ENCODE results near the gene ZPR1. TPM values are rescaled to one million over a fixed set of nuclear protein-coding genes. Genes with fewer than 3 reads are reported as not detected.
A peak's percentile ranks its signal among the peaks of the same experiment; 100 is the strongest.

ZPR1 gene
- total and polyA plus RNA-seq, 2 of the 4 experiments (the other 2 are of a cell fraction), result 40.8 to 52.0 TPM

DNA sequence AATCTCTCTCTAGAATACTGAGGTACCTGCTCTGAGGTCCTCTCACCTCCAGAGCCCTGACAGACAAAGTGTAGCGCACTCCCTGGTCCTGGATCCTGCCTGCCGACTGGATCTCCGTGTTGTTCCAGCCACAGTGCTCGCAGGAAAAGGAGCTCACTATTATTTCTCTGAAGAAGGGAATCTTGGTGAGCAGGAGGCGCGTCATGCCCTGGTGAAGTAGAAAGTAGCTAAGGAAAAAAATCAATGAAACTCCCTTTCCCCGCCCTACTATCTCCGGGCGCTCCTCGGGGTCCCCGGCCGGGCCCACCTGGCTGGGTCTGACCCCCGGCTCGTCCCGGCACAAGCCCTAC, 412 bp downstream of the ZPR1 start:
- in situ Hi-C loops (cut with MboI; ENCODE audit: low sequenced_read_pairs), result loop anchor here (5.0 kb wide), 1 partner anchor 445 kb away; the partner anchor contains the start of genes PCSK7 and RNF214
- Histone ChIP-seq H4K8ac (ENCODE audit: low read depth in 2 of 2, low read length in 2 of 2) (peak overlapping the region; percentile 70 to 98; a peak in 2 of 4 replicates), H4K5ac (ENCODE audit: low read depth, low read length) (no peak overlapping the region; the same call in 1 of the 2 replicates), H3K4me3 (ENCODE audit: insufficient read depth, low read depth, low read length) (peak overlapping the region; percentile 67), H2BK5ac (ENCODE audit: low read depth, low read length, poor library complexity, severe bottlenecking) (peak overlapping the region; percentile 20), H2AK9ac (replicated peaks; ENCODE audit: low read depth, low read length, poor library complexity) (peak overlapping the region; percentile 92), H2BK20ac (ENCODE audit: low read depth, low read length) (no peak overlapping the region), H2AFZ (replicated peaks; ENCODE audit: low read length, poor library complexity) (peak overlapping the region; percentile 95), H3K9me3 (ENCODE audit: control insufficient read depth, insufficient read depth, low read length) (no peaks in the 10 kb centered on the region), H3K4me2 (ENCODE audit: low read depth, low read length) (peak overlapping the region; percentile 97), H2BK15ac (ENCODE audit: low read depth, low read length) (no peak overlapping the region), H4K91ac (ENCODE audit: insufficient read depth, low read depth, low read length) (no peak overlapping the region; the same call in 1 of the 2 replicates), H3K23ac (ENCODE audit: low read depth, low read length) (peak overlapping the region; percentile 83), H3K9ac (ENCODE audit: low read depth, low read length) (peak overlapping the region; percentile 94), H3K36me3 (ENCODE audit: control insufficient read depth, insufficient read depth, low read length) (peaks cover 31% of the 10 kb centered on the region), H3K14ac (replicated peaks; ENCODE audit: low read depth, low read length) (peak overlapping the region; percentile 57), H3K27me3 (ENCODE audit: control insufficient read depth, insufficient read depth, low read length) (no peaks in the 10 kb centered on the region), H3K9me1 (ENCODE audit: insufficient read depth, low read length) (peaks cover 20% of the 10 kb centered on the region; the same call in 1 of the 2 replicates), H2AK5ac (ENCODE audit: low read depth, low read length) (peak overlapping the region; percentile 89), H4K20me1 (ENCODE audit: insufficient read depth, low read length) (0 out of 2 replicates have a peak, but pooled peaks cover 4% of the 10 kb centered on the region), H3K4ac (ENCODE audit: low read depth, low read length) (peak overlapping the region; percentile 81), H3K27ac (ENCODE audit: insufficient read depth, low read length) (peak overlapping the region; percentile 60), H3K56ac (ENCODE audit: extremely low read depth, insufficient read depth, low read length) (peak overlapping the region; percentile 8; the same call in 1 of the 2 replicates), H2BK120ac (ENCODE audit: low read depth, low read length) (no peak overlapping the region; the same call in 1 of the 2 replicates), H3K79me1 (ENCODE audit: low read depth in 1 of 2, low read length in 2 of 2) (peaks cover 39 to 57% of the 10 kb centered on the region in 2 experiments), H3K4me1 (ENCODE audit: control insufficient read depth, insufficient read depth, low read length) (peaks cover 8% of the 10 kb centered on the region), H3K18ac (ENCODE audit: low read depth, low read length) (no peak overlapping the region)
- no CpG with 5 or more reads among the region's 15 CpGs for WGBS, 2 experiments (ENCODE audit: extremely low coverage in 2 of 2, insufficient read length in 1 of 2)
- ChIA-PET POLR2A (ENCODE audit: unreplicated experiment) (no interaction called here), CTCF (interaction anchor here (0.5 to 1.3 kb wide), 2 partner anchors 48 to 209 kb away, joined by 3 to 5 read pairs; no protein-coding TSS in a partner anchor)
- intact Hi-C loops (cut with micrococcal nuclease), result no loop called here
- peak; percentile 10 for DNase-seq
- no TSS peak for BruUV-seq (replicated peaks)
- no peak for TF ChIP-seq RAD21 (IDR thresholded peaks at IDR 0.05; ENCODE audit: low read length)
- no peak for TF ChIP-seq USF2 (IDR thresholded peaks at IDR 0.05; ENCODE audit: low read depth, low read length)
- no peak for TF ChIP-seq SMC3 (IDR thresholded peaks at IDR 0.05; ENCODE audit: low read depth, low read length)
- TF ChIP-seq, protein P1, sequence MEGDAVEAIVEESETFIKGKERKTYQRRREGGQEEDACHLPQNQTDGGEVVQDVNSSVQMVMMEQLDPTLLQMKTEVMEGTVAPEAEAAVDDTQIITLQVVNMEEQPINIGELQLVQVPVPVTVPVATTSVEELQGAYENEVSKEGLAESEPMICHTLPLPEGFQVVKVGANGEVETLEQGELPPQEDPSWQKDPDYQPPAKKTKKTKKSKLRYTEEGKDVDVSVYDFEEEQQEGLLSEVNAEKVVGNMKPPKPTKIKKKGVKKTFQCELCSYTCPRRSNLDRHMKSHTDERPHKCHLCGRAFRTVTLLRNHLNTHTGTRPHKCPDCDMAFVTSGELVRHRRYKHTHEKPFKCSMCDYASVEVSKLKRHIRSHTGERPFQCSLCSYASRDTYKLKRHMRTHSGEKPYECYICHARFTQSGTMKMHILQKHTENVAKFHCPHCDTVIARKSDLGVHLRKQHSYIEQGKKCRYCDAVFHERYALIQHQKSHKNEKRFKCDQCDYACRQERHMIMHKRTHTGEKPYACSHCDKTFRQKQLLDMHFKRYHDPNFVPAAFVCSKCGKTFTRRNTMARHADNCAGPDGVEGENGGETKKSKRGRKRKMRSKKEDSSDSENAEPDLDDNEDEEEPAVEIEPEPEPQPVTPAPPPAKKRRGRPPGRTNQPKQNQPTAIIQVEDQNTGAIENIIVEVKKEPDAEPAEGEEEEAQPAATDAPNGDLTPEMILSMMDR (conservative IDR thresholded peaks at IDR 0.05; ENCODE audit: low read depth, low read length), result no peak
- TF ChIP-seq, protein P2, sequence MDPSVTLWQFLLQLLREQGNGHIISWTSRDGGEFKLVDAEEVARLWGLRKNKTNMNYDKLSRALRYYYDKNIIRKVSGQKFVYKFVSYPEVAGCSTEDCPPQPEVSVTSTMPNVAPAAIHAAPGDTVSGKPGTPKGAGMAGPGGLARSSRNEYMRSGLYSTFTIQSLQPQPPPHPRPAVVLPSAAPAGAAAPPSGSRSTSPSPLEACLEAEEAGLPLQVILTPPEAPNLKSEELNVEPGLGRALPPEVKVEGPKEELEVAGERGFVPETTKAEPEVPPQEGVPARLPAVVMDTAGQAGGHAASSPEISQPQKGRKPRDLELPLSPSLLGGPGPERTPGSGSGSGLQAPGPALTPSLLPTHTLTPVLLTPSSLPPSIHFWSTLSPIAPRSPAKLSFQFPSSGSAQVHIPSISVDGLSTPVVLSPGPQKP (IDR thresholded peaks at IDR 0.05; ENCODE audit: borderline replicate concordance, low read depth, low read length), result no peak
- no peak for TF ChIP-seq RFX5 (IDR thresholded peaks at IDR 0.05; ENCODE audit: low read depth, low read length)
- no peak for TF ChIP-seq FOS (IDR thresholded peaks at IDR 0.05; ENCODE audit: low read depth, low read length)
- TF ChIP-seq RCOR1 (IDR thresholded peaks at IDR 0.05; ENCODE audit: insufficient replicate concordance, low read length), result no peak
- TF ChIP-seq BHLHE40 (IDR thresholded peaks at IDR 0.05; ENCODE audit: low read depth, low read length), result no peak
- TF ChIP-seq CHD1 (IDR thresholded peaks at IDR 0.05; ENCODE audit: low read depth, low read length), result no peak
- no peak for TF ChIP-seq MAZ (IDR thresholded peaks at IDR 0.05; ENCODE audit: borderline replicate concordance, low read depth, low read length)
- TF ChIP-seq MAFK (IDR thresholded peaks at IDR 0.05; ENCODE audit: low read depth, low read length), result no peak
- no peak for TF ChIP-seq MXI1 (IDR thresholded peaks at IDR 0.05; ENCODE audit: borderline replicate concordance, low read depth, low read length)
- TF ChIP-seq CEBPB (IDR thresholded peaks at IDR 0.05; ENCODE audit: low read depth, low read length), result no peak
- no peak for TF ChIP-seq POLR2A (IDR thresholded peaks at IDR 0.05; ENCODE audit: low read depth, low read length)
- no peak for TF ChIP-seq NFE2L2 (IDR thresholded peaks at IDR 0.05; ENCODE audit: low read depth, low read length)
- ATAC-seq (ENCODE audit: low read depth), result peak; percentile 17
- dilution Hi-C loops (cut with HindIII; ENCODE audit: low sequenced_read_pairs, unreplicated experiment), result no loop called here
